ENCODE data around the gene PTPN14.

Gene PTPN14

GRCh38 chr1:214306269-214306668, 245.1 kb downstream of the PTPN14 start:
- Histone ChIP-seq H3K79me2 (ENCODE audit: insufficient read depth, low read length) (peaks cover 98% of the 10 kb centered on the region), H3K9me3 (ENCODE audit: insufficient read depth, low read depth, low read length) (no peaks in the 10 kb centered on the region), H3K4me1 (ENCODE audit: insufficient read depth, low read length, poor library complexity, severe bottlenecking) (peaks cover 42% of the 10 kb centered on the region), H4K20me1 (ENCODE audit: insufficient read depth, low read length, poor library complexity, severe bottlenecking) (peaks cover 27% of the 10 kb centered on the region), H3K4me2 (ENCODE audit: low read depth, low read length, poor library complexity, severe bottlenecking) (no peak overlapping the region), H3K4me3 (ENCODE audit: low read length, poor library complexity, severe bottlenecking) (no peak overlapping the region), H3K27me3 (ENCODE audit: insufficient read depth, low read length, poor library complexity, severe bottlenecking) (no peaks in the 10 kb centered on the region), H2AFZ (ENCODE audit: low read length) (no peak overlapping the region), H3F3A (ENCODE audit: low read depth) (peaks cover 7% of the 10 kb centered on the region), H3K9ac (ENCODE audit: low read depth, low read length, poor library complexity, severe bottlenecking) (no peak overlapping the region), H3K9me2 (replicated peaks; ENCODE audit: low read depth, low read length) (no peaks in the 10 kb centered on the region), H3K36me3 (ENCODE audit: insufficient read depth, low read length) (peaks cover 28% of the 10 kb centered on the region; the same call in 1 of the 2 replicates)
- no peak for TF ChIP-seq CTCF (conservative IDR thresholded peaks at IDR 0.05; ENCODE audit: low read length)
- TF ChIP-seq EZH2phosphoT487 (IDR thresholded peaks at IDR 0.05; ENCODE audit: borderline replicate concordance), result no peak

GRCh38 chr1:214305164-214305751, 246.1 kb downstream of the PTPN14 start:
- Histone ChIP-seq H3K36me3 (ENCODE audit: insufficient read depth, low read length) (peaks cover 28% of the 10 kb centered on the region; the same call in 1 of the 2 replicates), H3K4me1 (ENCODE audit: insufficient read depth, low read length, poor library complexity, severe bottlenecking) (peaks cover 33% of the 10 kb centered on the region), H3K9ac (ENCODE audit: low read depth, low read length, poor library complexity, severe bottlenecking) (no peak overlapping the region), H3K79me2 (ENCODE audit: insufficient read depth, low read length) (peaks cover 99% of the 10 kb centered on the region), H3K9me3 (ENCODE audit: insufficient read depth, low read depth, low read length) (no peaks in the 10 kb centered on the region), H2AFZ (ENCODE audit: low read length) (no peak overlapping the region), H3K9me2 (replicated peaks; ENCODE audit: low read depth, low read length) (no peaks in the 10 kb centered on the region), H3K27me3 (ENCODE audit: insufficient read depth, low read length, poor library complexity, severe bottlenecking) (no peaks in the 10 kb centered on the region), H3F3A (ENCODE audit: low read depth) (peaks cover 7% of the 10 kb centered on the region), H4K20me1 (ENCODE audit: insufficient read depth, low read length, poor library complexity, severe bottlenecking) (peaks cover 28% of the 10 kb centered on the region), H3K4me2 (ENCODE audit: low read depth, low read length, poor library complexity, severe bottlenecking) (no peak overlapping the region), H3K4me3 (ENCODE audit: low read length, poor library complexity, severe bottlenecking) (no peak overlapping the region)
- TF ChIP-seq CTCF (conservative IDR thresholded peaks at IDR 0.05; ENCODE audit: low read length) (no peak), EZH2phosphoT487 (IDR thresholded peaks at IDR 0.05; ENCODE audit: borderline replicate concordance) (no peak)

- H3K36me3 ChIP-seq (ENCODE audit: insufficient read depth, low read length), result peaks cover 28% of the 10 kb centered on the region; the same call in 1 of the 2 replicates
- peaks cover 99% of the 10 kb centered on the region for H3K79me2 ChIP-seq (ENCODE audit: insufficient read depth, low read length)
- H3K27me3 ChIP-seq (ENCODE audit: insufficient read depth, low read length, poor library complexity, severe bottlenecking), result no peaks in the 10 kb centered on the region
- H3F3A ChIP-seq (ENCODE audit: low read depth), result peaks cover 7% of the 10 kb centered on the region
- peak overlapping the region; percentile 57 for H3K4me3 ChIP-seq (ENCODE audit: low read length, poor library complexity, severe bottlenecking)
- H3K9me2 ChIP-seq (replicated peaks; ENCODE audit: low read depth, low read length), result no peaks in the 10 kb centered on the region
- TF ChIP-seq EZH2phosphoT487 (IDR thresholded peaks at IDR 0.05; ENCODE audit: borderline replicate concordance) (no peak), CTCF (conservative IDR thresholded peaks at IDR 0.05; ENCODE audit: low read length) (no peak)
- H4K20me1 ChIP-seq (ENCODE audit: insufficient read depth, low read length, poor library complexity, severe bottlenecking), result peaks cover 28% of the 10 kb centered on the region
- no peaks in the 10 kb centered on the region for H3K9me3 ChIP-seq (ENCODE audit: insufficient read depth, low read depth, low read length)
- peak overlapping the region; percentile 77 for H3K4me2 ChIP-seq (ENCODE audit: low read depth, low read length, poor library complexity, severe bottlenecking)
- H3K9ac ChIP-seq (ENCODE audit: low read depth, low read length, poor library complexity, severe bottlenecking), result peak overlapping the region; percentile 27
- peaks cover 22% of the 10 kb centered on the region for H3K4me1 ChIP-seq (ENCODE audit: insufficient read depth, low read length, poor library complexity, severe bottlenecking)
- H2AFZ ChIP-seq (ENCODE audit: low read length), result no peak overlapping the region
Observed at GRCh38 chr1:214303141-214303930, 248.1 kb downstream of the PTPN14 start.
